Ascending aorta (tissue), 2 donors: Measurements from ENCODE around the gene ALG12. TPM values are rescaled to one million over a fixed set of nuclear protein-coding genes. Genes with fewer than 3 reads are reported as not detected.

ENCODE experiments used
- DNase-seq, 2 donors: peaks; one replicate each; pipeline ENCODE4 v3.0.0-alpha.2; 2019; ENCODE audit warnings: low spot score in 2 of 2
- H3K27ac ChIP-seq, 2 donors: fragments of 200-600 bp; sonication (generic); one replicate each; pipeline ENCODE4 v1.5.1; 2016 to 2017; ENCODE audit warnings: mild to moderate bottlenecking in 1 of 2
- H3K27me3 ChIP-seq: fragments of 200-600 bp; sonication (generic); one replicate; pipeline ENCODE4 v1.5.1; 2017
- H3K36me3 ChIP-seq, 2 donors: fragments of 200-600 bp; sonication (generic); one replicate each; pipeline ENCODE4 v1.5.1; 2016
- H3K4me1 ChIP-seq, 2 donors: fragments of 200-600 bp; sonication (generic); one replicate each; pipeline ENCODE4 v1.5.1; 2016 to 2017; ENCODE audit warnings: mild to moderate bottlenecking in 1 of 2
- H3K4me3 ChIP-seq, 2 donors: fragments of 200-600 bp; sonication (generic); one replicate each; pipeline ENCODE4 v1.5.1; 2016 to 2017; ENCODE audit warnings: mild to moderate bottlenecking in 1 of 2
- H3K9me3 ChIP-seq, 2 donors: fragments of 200-600 bp; sonication (generic); one replicate each; pipeline ENCODE4 v1.5.1; 2016
- intact Hi-C: fragments of 100-400 bp; cut with DNase I; formaldehyde crosslinking; loops from one replicate; pipeline ENCODE4 v1.15.1; 2023
- total RNA-seq: library from RNA; depleted of rRNA; stranded (reverse); fragments of >200 nt; gene quantifications from one replicate; pipeline ENCODE4 v1.1.0, GENCODE V29; 2016
- TF ChIP-seq, protein P1 (sequence below), 3 experiments: fragments of 200-600 bp in 2 of 3; fragments of 450-650 bp in 1 of 3; sonication (generic) in 2 of 3; IDR thresholded peaks; one replicate each; pipeline ENCODE4 v1.5.1; 2016 to 2019; ENCODE audit warnings: antibody characterized with exemption in 3 of 3, mild to moderate bottlenecking in 1 of 3, moderate library complexity in 1 of 3

Gene ALG12
- total RNA-seq, 1 donor from 2014 or later, result 6.9 TPM

DNA sequence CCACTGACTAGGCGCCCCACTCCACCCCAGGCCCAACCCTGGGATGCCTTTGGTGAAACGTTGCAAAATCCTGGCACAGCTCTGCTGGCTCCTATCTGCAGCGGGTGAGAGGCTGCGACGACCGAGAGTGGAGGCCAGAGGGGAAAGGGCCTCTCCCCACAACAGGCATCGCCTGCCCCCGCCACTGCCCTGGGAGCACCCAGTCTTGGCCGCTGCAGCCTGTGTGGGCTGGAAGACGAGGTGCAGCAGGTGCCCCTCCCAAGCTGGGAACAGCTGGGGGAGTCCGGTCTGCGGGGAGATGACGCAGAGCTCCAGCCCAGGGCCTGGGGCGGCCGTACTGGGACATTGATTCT, 38.2 kb upstream of the ALG12 start:
- no peak overlapping the region for H3K4me3 ChIP-seq
- H3K9me3 ChIP-seq, result no peaks in the 10 kb centered on the region
- no peaks in the 10 kb centered on the region for H3K36me3 ChIP-seq
- DNase-seq, result no peak
- no peak overlapping the region for H3K27ac ChIP-seq
- intact Hi-C loops, result no loop called here
- TF ChIP-seq, protein P1, sequence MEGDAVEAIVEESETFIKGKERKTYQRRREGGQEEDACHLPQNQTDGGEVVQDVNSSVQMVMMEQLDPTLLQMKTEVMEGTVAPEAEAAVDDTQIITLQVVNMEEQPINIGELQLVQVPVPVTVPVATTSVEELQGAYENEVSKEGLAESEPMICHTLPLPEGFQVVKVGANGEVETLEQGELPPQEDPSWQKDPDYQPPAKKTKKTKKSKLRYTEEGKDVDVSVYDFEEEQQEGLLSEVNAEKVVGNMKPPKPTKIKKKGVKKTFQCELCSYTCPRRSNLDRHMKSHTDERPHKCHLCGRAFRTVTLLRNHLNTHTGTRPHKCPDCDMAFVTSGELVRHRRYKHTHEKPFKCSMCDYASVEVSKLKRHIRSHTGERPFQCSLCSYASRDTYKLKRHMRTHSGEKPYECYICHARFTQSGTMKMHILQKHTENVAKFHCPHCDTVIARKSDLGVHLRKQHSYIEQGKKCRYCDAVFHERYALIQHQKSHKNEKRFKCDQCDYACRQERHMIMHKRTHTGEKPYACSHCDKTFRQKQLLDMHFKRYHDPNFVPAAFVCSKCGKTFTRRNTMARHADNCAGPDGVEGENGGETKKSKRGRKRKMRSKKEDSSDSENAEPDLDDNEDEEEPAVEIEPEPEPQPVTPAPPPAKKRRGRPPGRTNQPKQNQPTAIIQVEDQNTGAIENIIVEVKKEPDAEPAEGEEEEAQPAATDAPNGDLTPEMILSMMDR (IDR thresholded peaks at IDR 0.05), result no peak
- no peaks in the 10 kb centered on the region for H3K27me3 ChIP-seq
- peaks cover 3 to 21% of the 10 kb centered on the region in 2 donors for H3K4me1 ChIP-seq

DNA sequence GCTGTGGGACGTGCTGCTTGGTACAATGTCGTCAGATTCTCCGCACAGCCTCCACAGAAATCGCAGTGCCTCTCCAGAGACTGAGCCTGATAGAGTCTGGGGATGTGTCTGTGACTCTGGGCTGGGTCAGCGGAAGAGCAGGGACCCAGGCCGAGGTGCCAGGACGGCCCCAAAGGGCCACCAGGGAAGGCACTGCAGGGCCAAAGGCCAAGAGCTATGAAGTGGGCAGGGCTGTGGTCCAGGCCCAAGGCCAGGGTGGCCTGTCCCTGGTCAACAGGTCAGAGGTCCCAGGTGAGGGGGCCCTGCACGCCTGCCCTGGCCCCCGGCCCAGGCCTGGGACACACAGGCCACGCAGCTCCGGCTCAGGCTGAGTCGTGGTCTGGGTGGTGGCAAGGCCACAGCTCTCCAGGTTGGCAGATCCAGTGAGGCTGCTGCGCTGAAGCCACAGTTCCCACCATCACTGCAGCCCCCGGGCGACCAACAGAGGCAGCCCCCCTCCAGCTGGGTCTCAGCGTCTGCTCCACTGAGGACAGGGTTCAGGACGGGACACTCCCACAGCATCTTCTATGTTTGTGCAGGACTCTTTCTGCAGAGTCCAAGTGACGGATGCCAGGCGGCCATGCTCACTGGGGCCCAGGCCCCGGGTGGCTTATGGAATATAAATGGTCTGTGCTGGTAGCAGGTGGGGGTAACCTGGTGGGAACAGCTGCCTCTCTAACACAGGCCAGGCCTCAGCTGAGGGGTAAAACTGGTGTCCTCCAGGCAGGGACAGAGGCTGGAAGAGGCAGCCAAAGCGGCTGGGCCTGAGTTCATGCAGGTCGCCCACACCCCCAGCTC, 37.6 kb upstream of the ALG12 start:
- H3K36me3 ChIP-seq, result no peaks in the 10 kb centered on the region
- TF ChIP-seq, protein P1 (IDR thresholded peaks at IDR 0.05), result no peak
- peaks cover 3 to 21% of the 10 kb centered on the region in 2 donors for H3K4me1 ChIP-seq
- intact Hi-C loops, result no loop called here
- no peaks in the 10 kb centered on the region for H3K27me3 ChIP-seq
- H3K27ac ChIP-seq, result no peak overlapping the region
- DNase-seq, result no peak
- no peaks in the 10 kb centered on the region for H3K9me3 ChIP-seq
- no peak overlapping the region for H3K4me3 ChIP-seq

DNA sequence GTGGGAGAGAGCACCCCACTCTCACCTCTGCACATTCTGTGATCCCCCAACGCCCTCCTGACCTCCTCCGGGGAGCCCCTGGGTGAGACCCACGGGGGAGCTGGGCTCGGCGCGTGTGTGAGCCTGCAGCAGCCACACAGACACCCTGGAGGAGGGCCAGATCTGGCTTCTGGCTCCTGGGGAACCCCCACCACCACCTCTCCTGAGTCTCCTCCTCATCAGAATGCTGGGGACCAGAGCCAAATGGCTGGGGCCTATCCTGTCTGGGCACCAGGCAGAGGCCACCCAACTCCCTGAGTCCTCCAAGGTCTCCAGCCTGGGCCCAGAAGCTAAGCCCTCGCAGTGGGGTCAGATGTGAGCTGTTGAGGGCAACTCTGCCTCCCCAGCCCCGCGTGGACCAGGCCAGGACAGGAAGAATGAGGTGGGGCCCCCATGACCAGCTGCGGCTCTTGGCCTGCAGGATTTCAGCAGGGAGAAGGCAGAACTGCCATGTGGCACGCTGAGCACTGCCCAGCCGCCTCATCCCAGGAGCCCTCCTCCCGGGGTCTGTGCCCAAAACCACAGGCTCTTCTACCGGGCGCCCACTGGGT, 36.8 kb upstream of the ALG12 start:
- Histone ChIP-seq H3K27ac (no peak overlapping the region), H3K9me3 (no peaks in the 10 kb centered on the region), H3K4me1 (peaks cover 3 to 21% of the 10 kb centered on the region in 2 donors), H3K4me3 (no peak overlapping the region), H3K36me3 (no peaks in the 10 kb centered on the region), H3K27me3 (no peaks in the 10 kb centered on the region)
- intact Hi-C loops, result no loop called here
- TF ChIP-seq, protein P1 (IDR thresholded peaks at IDR 0.05), result no peak
- no peak for DNase-seq

DNA sequence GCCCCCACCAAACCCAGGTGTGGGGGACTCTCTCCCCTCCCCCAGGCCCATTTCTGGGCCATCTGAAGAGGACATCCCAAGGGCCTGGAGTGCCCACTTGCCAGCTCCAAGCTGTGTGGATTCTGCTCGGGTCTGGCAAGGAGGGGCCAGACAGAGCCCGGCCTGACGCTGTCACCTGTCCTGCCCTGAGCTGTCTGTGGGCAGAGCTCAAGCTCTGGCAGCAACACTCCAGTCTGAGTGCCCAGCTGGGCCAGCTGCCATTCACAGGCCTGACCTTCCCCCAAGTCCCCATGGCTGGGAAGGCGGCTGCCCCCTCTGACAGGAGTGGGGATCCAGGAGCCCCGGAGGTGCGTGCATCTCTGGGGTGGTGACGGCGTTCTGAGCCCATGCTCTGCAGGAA, 36.1 kb upstream of the ALG12 start:
- no peaks in the 10 kb centered on the region for H3K9me3 ChIP-seq
- no peak overlapping the region for H3K4me3 ChIP-seq
- H3K27ac ChIP-seq, result peak overlapping the region in 1 of 2 donors; percentile 36
- no peak for DNase-seq
- TF ChIP-seq, protein P1 (IDR thresholded peaks at IDR 0.05), result no peak
- H3K27me3 ChIP-seq, result no peaks in the 10 kb centered on the region
- intact Hi-C loops, result no loop called here
- no peaks in the 10 kb centered on the region for H3K36me3 ChIP-seq
- peaks cover 3 to 16% of the 10 kb centered on the region in 2 donors for H3K4me1 ChIP-seq

DNA sequence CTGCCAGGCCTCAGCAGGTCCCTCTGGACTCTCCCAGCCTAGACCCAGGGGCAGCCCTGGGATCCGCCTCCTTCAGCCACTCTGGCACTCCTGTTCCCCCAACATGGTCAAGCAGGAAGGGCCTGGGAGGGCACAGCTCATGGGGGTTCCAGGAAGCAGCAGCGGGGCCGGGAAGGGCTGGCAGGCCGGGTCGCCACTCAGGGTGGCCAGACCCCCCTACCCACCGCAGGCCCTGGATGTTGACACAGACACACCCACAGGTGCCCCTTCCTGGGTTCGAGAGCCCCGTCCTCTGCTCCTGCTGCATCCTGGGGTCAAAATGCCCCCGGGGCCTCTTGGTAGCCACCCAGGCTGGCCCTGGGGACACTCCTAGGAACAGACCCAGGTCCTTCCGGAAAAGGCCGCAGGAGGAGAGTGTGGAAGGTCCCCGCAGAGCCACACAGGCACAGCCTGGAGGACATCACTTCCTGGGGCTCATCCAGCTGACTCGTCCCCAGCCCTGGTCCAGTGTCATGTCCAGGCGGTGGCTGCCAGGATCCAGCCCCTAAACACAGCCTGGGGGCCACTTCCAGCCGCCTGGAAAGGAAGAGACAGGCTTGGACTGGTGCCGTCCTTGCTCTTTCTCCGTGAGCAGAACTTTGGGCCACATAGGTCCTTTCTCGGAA, 35.6 kb upstream of the ALG12 start:
- intact Hi-C loops, result no loop called here
- no peak for DNase-seq
- Histone ChIP-seq H3K27me3 (no peaks in the 10 kb centered on the region), H3K4me3 (no peak overlapping the region), H3K36me3 (no peaks in the 10 kb centered on the region), H3K9me3 (no peaks in the 10 kb centered on the region), H3K4me1 (peaks cover 3 to 16% of the 10 kb centered on the region in 2 donors), H3K27ac (peak overlapping the region; percentile 19 to 36)
- TF ChIP-seq, protein P1 (IDR thresholded peaks at IDR 0.05), result no peak
